ENCODE data around the gene GPR35. TPM values are rescaled to one million over a fixed set of nuclear protein-coding genes. Genes with fewer than 3 reads are reported as not detected.

The GPR35 gene
- total RNA-seq, 1 donor, result 1.1 TPM

- no peak for TF ChIP-seq CTCF (IDR thresholded peaks at IDR 0.05; ENCODE audit: extremely low read depth, low read depth, low read length)
- no peak overlapping the region for H3K27ac ChIP-seq (ENCODE audit: low read depth, low read length)
Measured at GRCh38 chr2:240645801-240646175, 20.5 kb downstream of the GPR35 start.

GRCh38 chr2:240646176-240646899 is 21.1 kb downstream of the GPR35 start:
- H4K20me1 ChIP-seq (ENCODE audit: insufficient read depth, low read length), result no peaks in the 10 kb centered on the region
- no peaks in the 10 kb centered on the region for H3K79me2 ChIP-seq (ENCODE audit: insufficient read depth, low read length)
- no peaks in the 10 kb centered on the region for H3K4me1 ChIP-seq (ENCODE audit: insufficient read depth, low read length)
- H3K4me3 ChIP-seq (ENCODE audit: insufficient read depth, low read length), result no peak overlapping the region
- H2AFZ ChIP-seq (ENCODE audit: low read length), result no peak overlapping the region
- DNase-seq (ENCODE audit: insufficient read length, low spot score, missing footprints), result peak; percentile 61
- no peaks in the 10 kb centered on the region for H3K9me3 ChIP-seq (ENCODE audit: low read depth, low read length)
- no peaks in the 10 kb centered on the region for H3K36me3 ChIP-seq (ENCODE audit: insufficient read depth, low read length)
- no peak overlapping the region for H3K27ac ChIP-seq (ENCODE audit: low read depth, low read length)
- H3K27me3 ChIP-seq (ENCODE audit: insufficient read depth, low read length), result peaks cover 40% of the 10 kb centered on the region
- no peak for TF ChIP-seq CTCF (IDR thresholded peaks at IDR 0.05; ENCODE audit: extremely low read depth, low read depth, low read length)
- no peak overlapping the region for H3K4me2 ChIP-seq (ENCODE audit: insufficient read depth, low read length)

More at GRCh38 chr2:240645801-240646175, 20.5 kb downstream of the GPR35 start:
- no peaks in the 10 kb centered on the region for H3K9me3 ChIP-seq (ENCODE audit: low read depth, low read length)
- no peak for DNase-seq (ENCODE audit: insufficient read length, low spot score, missing footprints)
- H3K36me3 ChIP-seq (ENCODE audit: insufficient read depth, low read length), result no peaks in the 10 kb centered on the region
- peaks cover 34% of the 10 kb centered on the region for H3K27me3 ChIP-seq (ENCODE audit: insufficient read depth, low read length)
- H3K4me3 ChIP-seq (ENCODE audit: insufficient read depth, low read length), result no peak overlapping the region
- H3K4me1 ChIP-seq (ENCODE audit: insufficient read depth, low read length), result no peaks in the 10 kb centered on the region
- H3K4me2 ChIP-seq (ENCODE audit: insufficient read depth, low read length), result no peak overlapping the region
- no peaks in the 10 kb centered on the region for H3K79me2 ChIP-seq (ENCODE audit: insufficient read depth, low read length)
- no peak overlapping the region for H2AFZ ChIP-seq (ENCODE audit: low read length)
- H4K20me1 ChIP-seq (ENCODE audit: insufficient read depth, low read length), result no peaks in the 10 kb centered on the region

GRCh38 chr2:240646900-240647502 is 21.7 kb downstream of the GPR35 start:
- DNase-seq (ENCODE audit: insufficient read length, low spot score, missing footprints), result peak; percentile 76
- Histone ChIP-seq H3K4me1 (ENCODE audit: insufficient read depth, low read length) (no peaks in the 10 kb centered on the region), H3K4me3 (ENCODE audit: insufficient read depth, low read length) (no peak overlapping the region), H3K36me3 (ENCODE audit: insufficient read depth, low read length) (no peaks in the 10 kb centered on the region), H3K79me2 (ENCODE audit: insufficient read depth, low read length) (no peaks in the 10 kb centered on the region), H2AFZ (ENCODE audit: low read length) (no peak overlapping the region), H3K4me2 (ENCODE audit: insufficient read depth, low read length) (no peak overlapping the region), H3K27me3 (ENCODE audit: insufficient read depth, low read length) (peaks cover 46% of the 10 kb centered on the region), H3K9me3 (ENCODE audit: low read depth, low read length) (no peaks in the 10 kb centered on the region), H4K20me1 (ENCODE audit: insufficient read depth, low read length) (no peaks in the 10 kb centered on the region), H3K27ac (ENCODE audit: low read depth, low read length) (no peak overlapping the region)
- no peak for TF ChIP-seq CTCF (IDR thresholded peaks at IDR 0.05; ENCODE audit: extremely low read depth, low read depth, low read length)

- Histone ChIP-seq H3K4me3 (ENCODE audit: insufficient read depth, low read length) (no peak overlapping the region), H3K27ac (ENCODE audit: low read depth, low read length) (no peak overlapping the region), H3K27me3 (ENCODE audit: insufficient read depth, low read length) (peaks cover 51% of the 10 kb centered on the region)
Measured at GRCh38 chr2:240647503-240648154, 22.3 kb downstream of the GPR35 start.

More at GRCh38 chr2:240647503-240648154, 22.3 kb downstream of the GPR35 start:
- Histone ChIP-seq H2AFZ (ENCODE audit: low read length) (no peak overlapping the region), H3K36me3 (ENCODE audit: insufficient read depth, low read length) (no peaks in the 10 kb centered on the region), H4K20me1 (ENCODE audit: insufficient read depth, low read length) (no peaks in the 10 kb centered on the region), H3K79me2 (ENCODE audit: insufficient read depth, low read length) (no peaks in the 10 kb centered on the region), H3K9me3 (ENCODE audit: low read depth, low read length) (no peaks in the 10 kb centered on the region), H3K4me1 (ENCODE audit: insufficient read depth, low read length) (no peaks in the 10 kb centered on the region), H3K4me2 (ENCODE audit: insufficient read depth, low read length) (no peak overlapping the region)
- DNase-seq (ENCODE audit: insufficient read length, low spot score, missing footprints), result no peak
- TF ChIP-seq CTCF (IDR thresholded peaks at IDR 0.05; ENCODE audit: extremely low read depth, low read depth, low read length), result no peak

Measured in osteoblast (primary cell).